ENCODE results near the gene SLC25A4. TPM values are rescaled to one million over a fixed set of nuclear protein-coding genes. Genes with fewer than 3 reads are reported as not detected.

The SLC25A4 gene
- total RNA-seq, 2 experiments from 2014 or later = 8.5 to 8.7 TPM

DNA sequence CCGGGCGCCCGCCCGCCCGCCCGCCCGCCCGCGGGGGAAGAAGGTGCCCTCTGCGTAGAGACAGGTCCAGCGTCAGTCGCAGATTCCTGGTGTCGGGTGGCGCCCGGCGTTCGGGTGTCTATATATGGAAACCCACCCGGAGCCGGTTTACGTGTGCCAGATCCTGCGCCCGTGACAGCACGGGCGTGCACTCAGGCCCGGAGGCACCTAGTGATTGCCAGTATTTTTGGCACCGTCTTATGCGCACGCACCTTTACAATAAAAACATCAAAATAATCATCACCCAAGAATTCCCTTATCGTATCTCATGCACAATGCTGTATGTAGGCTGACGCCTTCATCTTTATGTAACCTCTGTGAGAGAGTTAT is 519 bp downstream of the SLC25A4 start:
- Mint-ChIP-seq H3K9me3 (no peaks in the 10 kb centered on the region), H3K4me3 (peak overlapping the region; percentile 78), H3K36me3 (ENCODE audit: low read depth) (no peaks in the 10 kb centered on the region), H3K4me1 (ENCODE audit: low read depth) (peaks cover 13% of the 10 kb centered on the region), H3K27ac (no peak overlapping the region), H3K27me3 (peaks cover 3% of the 10 kb centered on the region)
- POLR2A ChIA-PET = interaction anchor here (0.5 to 1.6 kb wide), 10 partner anchors 12 to 489 kb away, joined by 3 to 6 read pairs (median 3); partner anchors contain the start of genes CENPU and SNX25
- CTCF ChIA-PET = interaction anchor here (1.0 to 4.1 kb wide), 6 partner anchors 9 to 103 kb away, joined by 3 to 30 read pairs (median 8); no protein-coding TSS in a partner anchor
- intact Hi-C loops (cut with micrococcal nuclease) = no loop called here
- ATAC-seq = peak; percentile 5
- TF ChIP-seq, protein P1, sequence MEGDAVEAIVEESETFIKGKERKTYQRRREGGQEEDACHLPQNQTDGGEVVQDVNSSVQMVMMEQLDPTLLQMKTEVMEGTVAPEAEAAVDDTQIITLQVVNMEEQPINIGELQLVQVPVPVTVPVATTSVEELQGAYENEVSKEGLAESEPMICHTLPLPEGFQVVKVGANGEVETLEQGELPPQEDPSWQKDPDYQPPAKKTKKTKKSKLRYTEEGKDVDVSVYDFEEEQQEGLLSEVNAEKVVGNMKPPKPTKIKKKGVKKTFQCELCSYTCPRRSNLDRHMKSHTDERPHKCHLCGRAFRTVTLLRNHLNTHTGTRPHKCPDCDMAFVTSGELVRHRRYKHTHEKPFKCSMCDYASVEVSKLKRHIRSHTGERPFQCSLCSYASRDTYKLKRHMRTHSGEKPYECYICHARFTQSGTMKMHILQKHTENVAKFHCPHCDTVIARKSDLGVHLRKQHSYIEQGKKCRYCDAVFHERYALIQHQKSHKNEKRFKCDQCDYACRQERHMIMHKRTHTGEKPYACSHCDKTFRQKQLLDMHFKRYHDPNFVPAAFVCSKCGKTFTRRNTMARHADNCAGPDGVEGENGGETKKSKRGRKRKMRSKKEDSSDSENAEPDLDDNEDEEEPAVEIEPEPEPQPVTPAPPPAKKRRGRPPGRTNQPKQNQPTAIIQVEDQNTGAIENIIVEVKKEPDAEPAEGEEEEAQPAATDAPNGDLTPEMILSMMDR (IDR thresholded peaks at IDR 0.05) = no peak
- DNase-seq = peak; percentile 38

DNA sequence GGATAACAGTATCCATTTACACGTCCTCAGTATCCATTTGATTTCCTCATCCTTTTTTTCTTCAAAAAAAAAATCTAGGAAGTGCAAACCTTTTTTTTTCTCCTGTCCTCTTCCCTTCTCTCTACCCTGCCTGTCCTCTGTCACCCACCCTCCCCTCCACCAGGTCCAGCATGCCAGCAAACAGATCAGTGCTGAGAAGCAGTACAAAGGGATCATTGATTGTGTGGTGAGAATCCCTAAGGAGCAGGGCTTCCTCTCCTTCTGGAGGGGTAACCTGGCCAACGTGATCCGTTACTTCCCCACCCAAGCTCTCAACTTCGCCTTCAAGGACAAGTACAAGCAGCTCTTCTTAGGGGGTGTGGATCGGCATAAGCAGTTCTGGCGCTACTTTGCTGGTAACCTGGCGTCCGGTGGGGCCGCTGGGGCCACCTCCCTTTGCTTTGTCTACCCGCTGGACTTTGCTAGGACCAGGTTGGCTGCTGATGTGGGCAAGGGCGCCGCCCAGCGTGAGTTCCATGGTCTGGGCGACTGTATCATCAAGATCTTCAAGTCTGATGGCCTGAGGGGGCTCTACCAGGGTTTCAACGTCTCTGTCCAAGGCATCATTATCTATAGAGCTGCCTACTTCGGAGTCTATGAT is 1.7 kb downstream of the SLC25A4 start:
- TF ChIP-seq, protein P1 (IDR thresholded peaks at IDR 0.05) = no peak
- Mint-ChIP-seq H3K36me3 (ENCODE audit: low read depth) (no peaks in the 10 kb centered on the region), H3K27ac (no peak overlapping the region), H3K4me1 (ENCODE audit: low read depth) (peaks cover 13% of the 10 kb centered on the region), H3K27me3 (peaks cover 3% of the 10 kb centered on the region), H3K4me3 (peak overlapping the region; percentile 78), H3K9me3 (no peaks in the 10 kb centered on the region)
- DNase-seq = no peak
- ChIA-PET CTCF (interaction anchor here (1.0 to 4.1 kb wide), 3 partner anchors 11 to 105 kb away, joined by 3 to 30 read pairs (median 6); no protein-coding TSS in a partner anchor), POLR2A (interaction anchor here (1.0 kb wide), 1 partner anchor 223 kb away, joined by 3 read pairs; no protein-coding TSS in a partner anchor)
- intact Hi-C loops (cut with micrococcal nuclease) = no loop called here
- no peak for ATAC-seq

DNA sequence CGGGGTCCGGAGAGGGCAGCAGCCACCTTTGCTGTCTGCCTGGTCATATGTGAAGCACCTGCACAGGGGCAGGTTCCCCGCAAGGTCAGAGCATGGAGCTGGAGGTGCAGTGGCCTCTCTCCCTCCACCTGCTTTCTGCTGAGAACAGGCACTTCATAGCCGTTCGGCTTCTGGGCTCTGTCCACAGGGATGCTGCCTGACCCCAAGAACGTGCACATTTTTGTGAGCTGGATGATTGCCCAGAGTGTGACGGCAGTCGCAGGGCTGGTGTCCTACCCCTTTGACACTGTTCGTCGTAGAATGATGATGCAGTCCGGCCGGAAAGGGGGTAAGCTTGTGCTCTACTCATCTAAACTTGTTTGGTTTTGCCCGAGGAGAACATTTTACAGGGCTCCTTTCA is 2.5 kb downstream of the SLC25A4 start:
- ChIA-PET POLR2A (interaction anchor here (1.1 kb wide), 1 partner anchor 19 kb away, joined by 3 read pairs; no protein-coding TSS in a partner anchor), CTCF (interaction anchor here (1.0 to 4.1 kb wide), 3 partner anchors 11 to 106 kb away, joined by 3 to 30 read pairs (median 6); no protein-coding TSS in a partner anchor)
- no peak for DNase-seq
- no peaks in the 10 kb centered on the region for H3K9me3 Mint-ChIP-seq
- peaks cover 13% of the 10 kb centered on the region for H3K4me1 Mint-ChIP-seq (ENCODE audit: low read depth)
- no peak overlapping the region for H3K4me3 Mint-ChIP-seq
- H3K36me3 Mint-ChIP-seq (ENCODE audit: low read depth) = peaks cover 2% of the 10 kb centered on the region
- H3K27me3 Mint-ChIP-seq = peaks cover 3% of the 10 kb centered on the region
- H3K27ac Mint-ChIP-seq = no peak overlapping the region
- intact Hi-C loops (cut with micrococcal nuclease) = no loop called here
- TF ChIP-seq, protein P1 (IDR thresholded peaks at IDR 0.05) = no peak
- ATAC-seq = no peak

DNA sequence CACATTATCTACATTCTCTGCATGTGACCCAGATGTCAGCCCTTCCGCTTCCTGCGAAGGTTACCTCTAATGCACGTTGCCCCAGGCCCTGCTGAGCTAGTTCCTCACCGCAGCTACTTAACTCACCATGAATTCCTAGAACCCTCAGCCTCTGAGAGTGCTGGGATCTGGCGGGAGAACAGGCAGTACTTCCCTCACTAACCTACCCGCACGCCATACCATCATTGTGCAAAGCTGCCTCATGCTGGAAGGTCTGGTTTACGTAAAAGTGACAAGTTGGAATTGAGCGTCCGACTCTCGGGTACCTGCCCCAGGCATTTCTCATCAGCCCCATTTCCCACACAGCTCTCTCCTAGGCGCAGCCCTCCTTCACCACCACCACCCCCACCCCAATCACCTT is 6.3 kb downstream of the SLC25A4 start:
- intact Hi-C loops (cut with micrococcal nuclease) = loop anchor here (2.0 kb wide), 1 partner anchor 41 kb away; no protein-coding TSS in a partner anchor
- no peak overlapping the region for H3K27ac Mint-ChIP-seq
- no peaks in the 10 kb centered on the region for H3K4me1 Mint-ChIP-seq (ENCODE audit: low read depth)
- H3K4me3 Mint-ChIP-seq = no peak overlapping the region
- ChIA-PET CTCF (no interaction called here), POLR2A (no interaction called here)
- TF ChIP-seq, protein P1 (IDR thresholded peaks at IDR 0.05) = no peak
- H3K9me3 Mint-ChIP-seq = no peaks in the 10 kb centered on the region
- H3K27me3 Mint-ChIP-seq = no peaks in the 10 kb centered on the region
- H3K36me3 Mint-ChIP-seq (ENCODE audit: low read depth) = peaks cover 27% of the 10 kb centered on the region
- DNase-seq (no peak), ATAC-seq (no peak)

DNA sequence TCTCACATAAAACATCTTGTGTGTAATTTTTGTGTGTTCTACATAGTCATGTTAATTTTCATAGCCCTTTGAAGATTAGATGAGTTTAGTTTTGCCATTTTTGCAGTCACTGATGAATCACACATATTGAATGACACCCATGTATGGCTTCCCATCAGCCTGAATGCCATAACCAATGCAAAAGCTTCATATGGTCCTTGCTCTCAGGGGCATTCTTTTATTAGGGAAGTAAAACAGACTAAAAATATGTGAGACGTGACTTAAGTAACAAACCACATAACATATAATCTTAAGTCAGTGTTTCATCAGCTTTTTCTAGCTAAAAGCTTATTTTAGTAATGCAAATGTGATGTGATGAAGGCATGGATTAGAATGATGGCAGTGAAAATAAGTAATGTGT is 8.2 kb downstream of the SLC25A4 start:
- H3K27ac Mint-ChIP-seq = no peak overlapping the region
- no peak for DNase-seq
- H3K4me1 Mint-ChIP-seq (ENCODE audit: low read depth) = no peaks in the 10 kb centered on the region
- H3K9me3 Mint-ChIP-seq = no peaks in the 10 kb centered on the region
- no peak overlapping the region for H3K4me3 Mint-ChIP-seq
- ATAC-seq = no peak
- CTCF ChIA-PET = interaction anchor here (0.9 to 3.5 kb wide), 4 partner anchors 14 to 54 kb away, joined by 3 to 12 read pairs (median 4); no protein-coding TSS in a partner anchor
- H3K36me3 Mint-ChIP-seq (ENCODE audit: low read depth) = peaks cover 37% of the 10 kb centered on the region
- intact Hi-C loops (cut with micrococcal nuclease) = no loop called here
- TF ChIP-seq, protein P1 (IDR thresholded peaks at IDR 0.05) = no peak
- H3K27me3 Mint-ChIP-seq = no peaks in the 10 kb centered on the region
- POLR2A ChIA-PET = no interaction called here
